COLO829 (cell line): ENCODE measurements around the gene OCIAD2.
"Not testable (repeated sequence)": the region's sequence is repeated elsewhere in the genome, so short reads cannot be mapped to it uniquely, and the experiment has no call there.

Experiments
- DNase-seq: peaks from one replicate; pipeline ENCODE4 v3.0.0; 2012; ENCODE audit warnings: low spot score

The OCIAD2 gene

DNA sequence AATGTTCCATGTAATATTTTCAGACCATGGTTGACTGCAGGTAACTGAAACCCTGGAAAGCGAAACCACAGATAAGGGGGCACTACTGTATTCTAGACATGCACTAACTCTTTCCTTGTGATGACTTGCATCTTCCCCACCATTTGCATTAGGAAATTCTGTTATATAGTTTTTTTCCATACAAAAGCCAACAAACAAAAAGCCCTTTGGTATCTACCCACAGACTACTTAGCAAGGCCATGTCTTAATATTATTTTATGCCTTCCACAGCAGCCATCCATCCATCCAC lies 52.2 kb downstream of the OCIAD2 start:
- no peak for DNase-seq

DNA sequence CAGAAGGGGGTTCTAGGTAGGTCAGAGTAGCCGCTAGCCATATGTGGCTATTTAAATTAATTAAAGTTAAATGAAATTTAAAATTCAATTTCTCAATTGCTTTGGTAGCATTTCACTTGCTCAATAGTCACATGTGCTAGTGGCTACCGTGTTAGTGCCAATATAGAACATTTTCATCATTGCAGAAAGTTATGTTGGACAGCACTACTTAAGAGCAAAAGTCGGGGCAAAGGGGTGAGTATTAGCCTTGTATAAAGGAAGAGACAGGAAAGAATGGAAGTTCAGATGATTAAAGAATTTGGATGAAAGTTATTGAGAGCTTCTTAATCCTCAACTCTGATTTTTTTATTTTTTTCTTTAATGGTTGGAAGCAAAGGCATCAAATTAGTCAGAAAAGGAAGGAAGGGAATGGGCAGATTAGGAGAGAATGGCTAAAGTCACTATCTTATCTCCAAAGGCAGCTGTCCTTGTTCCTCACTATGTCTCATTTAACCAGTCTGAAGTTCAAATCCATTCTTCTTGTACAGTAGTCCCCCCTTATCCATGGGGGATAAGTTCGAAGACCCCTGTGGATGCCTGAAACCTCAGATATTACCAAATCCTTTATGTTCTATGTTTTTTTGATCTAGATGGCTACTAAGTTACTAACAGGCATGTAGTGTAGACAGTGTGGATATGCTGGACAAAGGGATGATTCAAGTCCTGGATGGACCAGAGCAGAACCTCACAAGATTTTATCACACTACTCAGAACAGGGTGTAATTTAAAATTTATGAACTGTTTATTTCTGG lies 52.8 kb downstream of the OCIAD2 start:
- no peak for DNase-seq

DNA sequence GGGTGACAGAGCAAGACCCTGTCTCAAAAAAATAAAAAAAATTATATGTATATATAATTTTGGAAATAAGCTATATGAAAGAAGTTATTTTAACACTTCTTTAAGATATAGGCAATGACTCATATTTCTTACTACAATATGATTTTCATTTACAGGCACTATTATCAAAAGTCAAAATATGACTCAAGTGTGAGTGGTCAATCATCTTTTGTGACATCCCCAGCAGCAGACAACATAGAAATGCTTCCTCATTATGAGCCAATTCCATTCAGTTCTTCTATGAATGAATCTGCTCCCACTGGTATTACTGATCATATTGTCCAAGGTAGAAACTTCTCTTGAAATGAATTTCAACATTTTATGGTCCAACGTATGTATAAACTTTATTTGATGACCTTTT lies 54.9 kb downstream of the OCIAD2 start:
- DNase-seq = no peak

DNA sequence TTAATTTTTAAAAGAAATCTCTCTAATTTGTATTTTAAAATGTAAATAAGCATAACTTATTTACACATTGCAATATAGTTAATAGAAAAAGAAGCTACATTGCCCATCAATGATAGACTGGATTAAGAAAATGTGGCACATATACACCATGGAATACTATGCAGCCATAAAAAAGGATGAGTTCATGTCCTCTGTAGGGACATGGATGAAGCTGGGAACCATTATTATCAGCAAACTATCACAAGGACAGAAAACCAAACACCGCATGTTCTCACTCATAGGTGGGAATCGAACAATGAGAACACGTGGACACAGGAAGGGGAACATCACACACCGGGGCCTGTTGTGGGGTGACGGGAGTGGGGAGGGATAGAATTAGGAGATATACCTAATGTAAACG lies 57.8 kb downstream of the OCIAD2 start:
- DNase-seq = not testable (repeated sequence)

DNA sequence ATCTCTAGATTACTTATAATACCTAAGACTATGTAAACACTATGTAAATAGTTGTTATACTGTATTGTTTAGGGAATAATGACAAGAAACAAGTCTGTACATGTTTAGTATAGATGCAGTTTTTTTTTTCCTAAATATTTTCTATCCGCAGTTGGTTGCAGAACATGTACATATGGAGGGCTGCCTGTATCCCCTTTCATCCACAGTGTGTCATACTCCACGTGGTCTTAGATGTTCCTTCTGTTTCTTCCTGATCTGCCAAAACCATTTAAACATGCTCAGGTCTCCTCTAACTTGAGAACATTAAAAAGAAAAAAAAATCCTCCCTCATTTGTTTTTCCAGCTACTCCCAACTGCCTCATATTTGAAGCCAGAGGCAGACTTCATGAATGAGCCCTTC lies 61.7 kb downstream of the OCIAD2 start:
- no peak for DNase-seq

DNA sequence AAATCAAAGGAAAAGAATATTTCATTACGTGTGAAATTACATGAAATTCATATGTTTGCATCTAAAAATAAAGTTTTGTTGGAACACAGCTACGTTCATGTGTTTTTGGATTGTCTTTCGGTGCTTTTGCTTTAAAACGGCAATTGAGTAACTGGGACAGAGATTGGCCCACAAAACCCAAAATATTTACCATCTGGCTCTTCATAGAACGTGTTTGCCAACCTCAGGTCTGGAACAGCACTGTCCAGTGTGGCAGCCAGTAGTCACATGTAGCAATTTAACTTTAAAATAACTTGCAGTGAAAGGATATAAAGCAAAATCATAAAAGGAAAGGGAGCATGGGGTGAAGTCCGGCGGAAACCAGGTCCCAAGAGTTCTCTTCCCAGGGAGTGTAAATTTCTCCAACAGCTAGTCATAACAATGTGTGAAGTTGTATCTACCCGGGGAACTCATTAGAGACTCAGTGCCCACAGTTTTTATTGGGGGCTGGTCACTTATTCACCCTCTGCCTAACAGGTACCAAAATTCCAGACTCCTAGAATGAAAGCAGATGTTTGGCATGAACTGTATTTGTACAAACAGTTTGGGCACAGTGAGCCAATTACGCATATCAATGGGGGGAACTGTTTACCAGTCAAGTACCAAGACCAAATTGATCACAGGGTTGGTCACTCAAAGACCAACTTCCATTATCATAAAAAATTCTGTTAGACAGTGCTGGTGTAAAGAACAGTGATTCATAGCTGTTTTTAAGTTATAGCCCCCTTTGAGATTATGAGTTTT lies 65.3 kb downstream of the OCIAD2 start:
- no peak for DNase-seq

DNA sequence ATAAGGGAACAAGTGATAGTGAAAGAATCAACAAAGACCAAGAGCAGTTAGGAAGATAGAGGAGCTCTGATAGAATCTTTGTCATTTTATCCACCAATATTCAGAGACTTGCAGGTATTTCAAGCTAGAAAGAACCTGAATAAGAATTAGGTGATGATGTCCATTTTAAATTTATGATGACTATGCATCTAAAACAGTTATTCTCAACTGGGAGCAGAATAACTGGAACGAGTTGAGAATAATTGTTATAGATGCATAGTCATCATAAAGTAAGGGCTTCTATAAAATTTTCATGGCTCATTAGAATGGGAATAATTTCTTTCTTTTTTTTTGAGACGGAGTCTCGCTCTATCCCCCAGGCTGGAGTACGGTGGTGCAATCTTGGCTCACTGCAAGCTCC lies 69.9 kb downstream of the OCIAD2 start:
- no peak for DNase-seq
